ENCODE measurements around the gene SLC30A10. TPM values are rescaled to one million over a fixed set of nuclear protein-coding genes. Genes with fewer than 3 reads are reported as not detected.
A peak's percentile ranks its signal among the peaks of the same experiment; 100 is the strongest.

SLC30A10 gene
- total and polyA plus RNA-seq, 2 of the 13 experiments (the other 11 are each of a cell fraction or from before 2014, with no cell fraction given): 20.9 to 30.2 TPM

- TF ChIP-seq ZNF670 (CRISPR knock-in tag; IDR thresholded peaks at IDR 0.05; ENCODE audit: borderline replicate concordance) (peak; percentile 79), ZNF44 (CRISPR knock-in tag; IDR thresholded peaks at IDR 0.05) (no peak), DBP (CRISPR knock-in tag; IDR thresholded peaks at IDR 0.05; ENCODE audit: not compliant biosample characterization) (no peak), ZBTB44 (CRISPR knock-in tag; IDR thresholded peaks at IDR 0.05) (no peak), DR1 (CRISPR knock-in tag; IDR thresholded peaks at IDR 0.05) (0 out of 2 replicates have a peak, but pooled peaks have one; percentile 46), ZNF563 (CRISPR knock-in tag; IDR thresholded peaks at IDR 0.05) (peak; percentile 54), NPAS2 (CRISPR knock-in tag; IDR thresholded peaks at IDR 0.05; ENCODE audit: borderline replicate concordance) (no peak), ZNF83 (CRISPR knock-in tag; IDR thresholded peaks at IDR 0.05; ENCODE audit: borderline replicate concordance) (no peak), MAZ (IDR thresholded peaks at IDR 0.05; ENCODE audit: borderline replicate concordance, low read depth, low read length) (no peak; the same call in 1 of the 2 replicates), MAZ (CRISPR knock-in tag; IDR thresholded peaks at IDR 0.05; ENCODE audit: low read depth) (peak; percentile 92), TIGD3 (CRISPR knock-in tag; IDR thresholded peaks at IDR 0.05; ENCODE audit: borderline replicate concordance) (no peak), MAX (IDR thresholded peaks at IDR 0.05) (peak; percentile 74), ZBTB7A (CRISPR knock-in tag; IDR thresholded peaks at IDR 0.05) (peak; percentile 95), MLX (CRISPR knock-in tag; IDR thresholded peaks at IDR 0.05) (0 out of 2 replicates have a peak, but pooled peaks have one; percentile 43), MAFF (IDR thresholded peaks at IDR 0.05; ENCODE audit: low read depth, low read length) (no peak), BHLHE40 (IDR thresholded peaks at IDR 0.05; ENCODE audit: low read length) (no peak), ZNF614 (CRISPR knock-in tag; IDR thresholded peaks at IDR 0.05; ENCODE audit: borderline replicate concordance) (no peak), STAT5B (CRISPR knock-in tag; IDR thresholded peaks at IDR 0.05) (no peak), PHF21A (CRISPR knock-in tag; IDR thresholded peaks at IDR 0.05) (peak; percentile 83; the same call in 1 of the 2 replicates), ADNP (CRISPR knock-in tag; IDR thresholded peaks at IDR 0.05) (no peak), ZNF276 (CRISPR knock-in tag; IDR thresholded peaks at IDR 0.05; ENCODE audit: low read depth) (0 out of 2 replicates have a peak, but pooled peaks have one; percentile 37), ZNF552 (CRISPR knock-in tag; IDR thresholded peaks at IDR 0.05; ENCODE audit: borderline replicate concordance) (no peak)
Observed at GRCh38 chr1:219927956-219928790, at the start of gene SLC30A10 (continued).
